H1 (cell line): ENCODE measurements around the gene MYLK4.

ENCODE experiments used
- CREB1 ChIP-seq: IDR thresholded peaks from 2 replicates; pipeline ENCODE4 v1.6.1; 2012; ENCODE audit warnings: inconsistent platforms
- EZH2 ChIP-seq: fragments of 200-600 bp; sonication (generic); IDR thresholded peaks from 2 replicates; pipeline ENCODE4 v1.7.1; 2012; ENCODE audit warnings: low read depth, mild to moderate bottlenecking, moderate library complexity, low read length, inconsistent platforms; ENCODE audit not compliant: severe bottlenecking
- NRF1 ChIP-seq: IDR thresholded peaks from 2 replicates; pipeline ENCODE4 v1.6.1; 2011; ENCODE audit warnings: mild to moderate bottlenecking, low read depth, low read length, improper control_type of control experiment
- POLR2A ChIP-seq, 2 experiments: IDR thresholded peaks; 1 replicate in 1 of 2; 2 replicates in 1 of 2; pipeline ENCODE4 v1.6.1; 2011; ENCODE audit warnings: low read depth in 2 of 2, low read length in 2 of 2, mild to moderate bottlenecking in 2 of 2; ENCODE audit errors: control extremely low read depth in 1 of 2
- POLR2AphosphoS5 ChIP-seq: IDR thresholded peaks from 2 replicates; pipeline ENCODE4 v1.6.1; 2011; ENCODE audit warnings: low read depth, low read length
- RBBP5 ChIP-seq: IDR thresholded peaks from 2 replicates; pipeline ENCODE4 v1.7.1; 2012; ENCODE audit warnings: low read depth, mild to moderate bottlenecking, inconsistent platforms, low read length, moderate library complexity, borderline replicate concordance
- SIN3A ChIP-seq, 2 experiments: IDR thresholded peaks in 1 of 2; conservative IDR thresholded peaks in 1 of 2; 2 replicates each; pipeline ENCODE4 v1.6.1; 2011 to 2012; ENCODE audit warnings: low read length in 2 of 2, improper control_type of control experiment in 1 of 2, low read depth in 1 of 2, mild to moderate bottlenecking in 1 of 2
- SP2 ChIP-seq: IDR thresholded peaks from 2 replicates; pipeline ENCODE4 v1.6.1; 2012; ENCODE audit warnings: mild to moderate bottlenecking, low read length, inconsistent platforms
- SUZ12 ChIP-seq: fragments of 200-600 bp; sonication (generic); IDR thresholded peaks from 2 replicates; pipeline ENCODE4 v1.6.1; 2012; ENCODE audit warnings: mild to moderate bottlenecking, inconsistent platforms, low read length, moderate library complexity, mixed read lengths
- TF ChIP-seq, protein P1 (sequence below), 3 experiments: IDR thresholded peaks; 1 replicate in 2 of 3; 2 replicates in 1 of 3; pipeline versions ENCODE4 v1.5.1 to v1.6.1; 2011; ENCODE audit warnings: low read length in 3 of 3, mild to moderate bottlenecking in 3 of 3, inconsistent platforms in 2 of 3, low read depth in 1 of 3, moderate library complexity in 1 of 3; ENCODE audit not compliant: insufficient read depth in 1 of 3; ENCODE audit errors: control extremely low read depth in 1 of 3
- TF ChIP-seq, protein P2 (sequence below): fragments of 300-600 bp; sonication (generic); IDR thresholded peaks from 2 replicates; pipeline ENCODE4 v1.7.1; 2012; ENCODE audit warnings: low read length, moderate library complexity, mild to moderate bottlenecking, inconsistent platforms; ENCODE audit not compliant: insufficient replicate concordance
- TF ChIP-seq, protein P3 (sequence below): IDR thresholded peaks from 2 replicates; pipeline ENCODE4 v1.6.1; 2011; ENCODE audit warnings: low read length, improper control_type of control experiment

DNA sequence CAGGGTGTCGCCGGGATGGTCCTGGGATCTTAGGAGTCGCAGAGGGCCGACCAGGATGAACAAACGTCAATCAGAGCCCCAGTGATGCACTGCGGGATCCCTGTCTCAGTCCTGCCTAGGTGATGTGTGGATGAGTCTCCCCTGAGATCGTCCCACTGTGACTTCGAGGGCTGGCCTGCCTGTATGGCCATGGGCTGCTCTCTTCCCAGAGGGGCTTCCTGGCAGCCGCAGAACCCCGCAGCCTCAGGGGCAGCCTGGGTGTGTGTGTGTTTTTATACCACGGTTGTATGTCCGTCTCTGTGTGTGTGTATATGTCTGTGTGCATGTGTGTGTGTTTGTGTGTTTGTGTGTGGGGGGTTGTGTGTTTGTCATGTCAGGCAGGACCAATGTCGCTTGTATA is 111.6 kb downstream of the MYLK4 start:
- TF ChIP-seq, protein P1, sequence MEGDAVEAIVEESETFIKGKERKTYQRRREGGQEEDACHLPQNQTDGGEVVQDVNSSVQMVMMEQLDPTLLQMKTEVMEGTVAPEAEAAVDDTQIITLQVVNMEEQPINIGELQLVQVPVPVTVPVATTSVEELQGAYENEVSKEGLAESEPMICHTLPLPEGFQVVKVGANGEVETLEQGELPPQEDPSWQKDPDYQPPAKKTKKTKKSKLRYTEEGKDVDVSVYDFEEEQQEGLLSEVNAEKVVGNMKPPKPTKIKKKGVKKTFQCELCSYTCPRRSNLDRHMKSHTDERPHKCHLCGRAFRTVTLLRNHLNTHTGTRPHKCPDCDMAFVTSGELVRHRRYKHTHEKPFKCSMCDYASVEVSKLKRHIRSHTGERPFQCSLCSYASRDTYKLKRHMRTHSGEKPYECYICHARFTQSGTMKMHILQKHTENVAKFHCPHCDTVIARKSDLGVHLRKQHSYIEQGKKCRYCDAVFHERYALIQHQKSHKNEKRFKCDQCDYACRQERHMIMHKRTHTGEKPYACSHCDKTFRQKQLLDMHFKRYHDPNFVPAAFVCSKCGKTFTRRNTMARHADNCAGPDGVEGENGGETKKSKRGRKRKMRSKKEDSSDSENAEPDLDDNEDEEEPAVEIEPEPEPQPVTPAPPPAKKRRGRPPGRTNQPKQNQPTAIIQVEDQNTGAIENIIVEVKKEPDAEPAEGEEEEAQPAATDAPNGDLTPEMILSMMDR (IDR thresholded peaks at IDR 0.05; ENCODE audit: control extremely low read depth in 1 of 3, insufficient read depth in 1 of 3, low read depth in 1 of 3, low read length in 3 of 3) = no peak
- TF ChIP-seq RBBP5 (no peak), POLR2AphosphoS5 (no peak), NRF1 (no peak), POLR2A (IDR thresholded peaks at IDR 0.05; ENCODE audit: control extremely low read depth in 1 of 2, low read depth in 2 of 2, low read length in 2 of 2) (no peak), SIN3A (conservative IDR thresholded peaks at IDR 0.05 in 1 of 2, IDR thresholded peaks at IDR 0.05 in 1 of 2; ENCODE audit: low read depth in 1 of 2, low read length in 2 of 2) (no peak), EZH2 (no peak), SP2 (no peak), SUZ12 (no peak), CREB1 (no peak)
- TF ChIP-seq, protein P2, sequence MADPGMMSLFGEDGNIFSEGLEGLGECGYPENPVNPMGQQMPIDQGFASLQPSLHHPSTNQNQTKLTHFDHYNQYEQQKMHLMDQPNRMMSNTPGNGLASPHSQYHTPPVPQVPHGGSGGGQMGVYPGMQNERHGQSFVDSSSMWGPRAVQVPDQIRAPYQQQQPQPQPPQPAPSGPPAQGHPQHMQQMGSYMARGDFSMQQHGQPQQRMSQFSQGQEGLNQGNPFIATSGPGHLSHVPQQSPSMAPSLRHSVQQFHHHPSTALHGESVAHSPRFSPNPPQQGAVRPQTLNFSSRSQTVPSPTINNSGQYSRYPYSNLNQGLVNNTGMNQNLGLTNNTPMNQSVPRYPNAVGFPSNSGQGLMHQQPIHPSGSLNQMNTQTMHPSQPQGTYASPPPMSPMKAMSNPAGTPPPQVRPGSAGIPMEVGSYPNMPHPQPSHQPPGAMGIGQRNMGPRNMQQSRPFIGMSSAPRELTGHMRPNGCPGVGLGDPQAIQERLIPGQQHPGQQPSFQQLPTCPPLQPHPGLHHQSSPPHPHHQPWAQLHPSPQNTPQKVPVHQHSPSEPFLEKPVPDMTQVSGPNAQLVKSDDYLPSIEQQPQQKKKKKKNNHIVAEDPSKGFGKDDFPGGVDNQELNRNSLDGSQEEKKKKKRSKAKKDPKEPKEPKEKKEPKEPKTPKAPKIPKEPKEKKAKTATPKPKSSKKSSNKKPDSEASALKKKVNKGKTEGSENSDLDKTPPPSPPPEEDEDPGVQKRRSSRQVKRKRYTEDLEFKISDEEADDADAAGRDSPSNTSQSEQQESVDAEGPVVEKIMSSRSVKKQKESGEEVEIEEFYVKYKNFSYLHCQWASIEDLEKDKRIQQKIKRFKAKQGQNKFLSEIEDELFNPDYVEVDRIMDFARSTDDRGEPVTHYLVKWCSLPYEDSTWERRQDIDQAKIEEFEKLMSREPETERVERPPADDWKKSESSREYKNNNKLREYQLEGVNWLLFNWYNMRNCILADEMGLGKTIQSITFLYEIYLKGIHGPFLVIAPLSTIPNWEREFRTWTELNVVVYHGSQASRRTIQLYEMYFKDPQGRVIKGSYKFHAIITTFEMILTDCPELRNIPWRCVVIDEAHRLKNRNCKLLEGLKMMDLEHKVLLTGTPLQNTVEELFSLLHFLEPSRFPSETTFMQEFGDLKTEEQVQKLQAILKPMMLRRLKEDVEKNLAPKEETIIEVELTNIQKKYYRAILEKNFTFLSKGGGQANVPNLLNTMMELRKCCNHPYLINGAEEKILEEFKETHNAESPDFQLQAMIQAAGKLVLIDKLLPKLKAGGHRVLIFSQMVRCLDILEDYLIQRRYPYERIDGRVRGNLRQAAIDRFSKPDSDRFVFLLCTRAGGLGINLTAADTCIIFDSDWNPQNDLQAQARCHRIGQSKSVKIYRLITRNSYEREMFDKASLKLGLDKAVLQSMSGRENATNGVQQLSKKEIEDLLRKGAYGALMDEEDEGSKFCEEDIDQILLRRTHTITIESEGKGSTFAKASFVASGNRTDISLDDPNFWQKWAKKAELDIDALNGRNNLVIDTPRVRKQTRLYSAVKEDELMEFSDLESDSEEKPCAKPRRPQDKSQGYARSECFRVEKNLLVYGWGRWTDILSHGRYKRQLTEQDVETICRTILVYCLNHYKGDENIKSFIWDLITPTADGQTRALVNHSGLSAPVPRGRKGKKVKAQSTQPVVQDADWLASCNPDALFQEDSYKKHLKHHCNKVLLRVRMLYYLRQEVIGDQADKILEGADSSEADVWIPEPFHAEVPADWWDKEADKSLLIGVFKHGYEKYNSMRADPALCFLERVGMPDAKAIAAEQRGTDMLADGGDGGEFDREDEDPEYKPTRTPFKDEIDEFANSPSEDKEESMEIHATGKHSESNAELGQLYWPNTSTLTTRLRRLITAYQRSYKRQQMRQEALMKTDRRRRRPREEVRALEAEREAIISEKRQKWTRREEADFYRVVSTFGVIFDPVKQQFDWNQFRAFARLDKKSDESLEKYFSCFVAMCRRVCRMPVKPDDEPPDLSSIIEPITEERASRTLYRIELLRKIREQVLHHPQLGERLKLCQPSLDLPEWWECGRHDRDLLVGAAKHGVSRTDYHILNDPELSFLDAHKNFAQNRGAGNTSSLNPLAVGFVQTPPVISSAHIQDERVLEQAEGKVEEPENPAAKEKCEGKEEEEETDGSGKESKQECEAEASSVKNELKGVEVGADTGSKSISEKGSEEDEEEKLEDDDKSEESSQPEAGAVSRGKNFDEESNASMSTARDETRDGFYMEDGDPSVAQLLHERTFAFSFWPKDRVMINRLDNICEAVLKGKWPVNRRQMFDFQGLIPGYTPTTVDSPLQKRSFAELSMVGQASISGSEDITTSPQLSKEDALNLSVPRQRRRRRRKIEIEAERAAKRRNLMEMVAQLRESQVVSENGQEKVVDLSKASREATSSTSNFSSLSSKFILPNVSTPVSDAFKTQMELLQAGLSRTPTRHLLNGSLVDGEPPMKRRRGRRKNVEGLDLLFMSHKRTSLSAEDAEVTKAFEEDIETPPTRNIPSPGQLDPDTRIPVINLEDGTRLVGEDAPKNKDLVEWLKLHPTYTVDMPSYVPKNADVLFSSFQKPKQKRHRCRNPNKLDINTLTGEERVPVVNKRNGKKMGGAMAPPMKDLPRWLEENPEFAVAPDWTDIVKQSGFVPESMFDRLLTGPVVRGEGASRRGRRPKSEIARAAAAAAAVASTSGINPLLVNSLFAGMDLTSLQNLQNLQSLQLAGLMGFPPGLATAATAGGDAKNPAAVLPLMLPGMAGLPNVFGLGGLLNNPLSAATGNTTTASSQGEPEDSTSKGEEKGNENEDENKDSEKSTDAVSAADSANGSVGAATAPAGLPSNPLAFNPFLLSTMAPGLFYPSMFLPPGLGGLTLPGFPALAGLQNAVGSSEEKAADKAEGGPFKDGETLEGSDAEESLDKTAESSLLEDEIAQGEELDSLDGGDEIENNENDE = no peak
- TF ChIP-seq, protein P3, sequence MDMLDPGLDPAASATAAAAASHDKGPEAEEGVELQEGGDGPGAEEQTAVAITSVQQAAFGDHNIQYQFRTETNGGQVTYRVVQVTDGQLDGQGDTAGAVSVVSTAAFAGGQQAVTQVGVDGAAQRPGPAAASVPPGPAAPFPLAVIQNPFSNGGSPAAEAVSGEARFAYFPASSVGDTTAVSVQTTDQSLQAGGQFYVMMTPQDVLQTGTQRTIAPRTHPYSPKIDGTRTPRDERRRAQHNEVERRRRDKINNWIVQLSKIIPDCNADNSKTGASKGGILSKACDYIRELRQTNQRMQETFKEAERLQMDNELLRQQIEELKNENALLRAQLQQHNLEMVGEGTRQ = no peak
